ENCODE data around the gene IMMP2L.
A peak's percentile ranks its signal among the peaks of the same experiment; 100 is the strongest.
"Not testable (repeated sequence)": the region's sequence is repeated elsewhere in the genome, so short reads cannot be mapped to it uniquely, and the experiment has no call there.

Gene IMMP2L

DNA sequence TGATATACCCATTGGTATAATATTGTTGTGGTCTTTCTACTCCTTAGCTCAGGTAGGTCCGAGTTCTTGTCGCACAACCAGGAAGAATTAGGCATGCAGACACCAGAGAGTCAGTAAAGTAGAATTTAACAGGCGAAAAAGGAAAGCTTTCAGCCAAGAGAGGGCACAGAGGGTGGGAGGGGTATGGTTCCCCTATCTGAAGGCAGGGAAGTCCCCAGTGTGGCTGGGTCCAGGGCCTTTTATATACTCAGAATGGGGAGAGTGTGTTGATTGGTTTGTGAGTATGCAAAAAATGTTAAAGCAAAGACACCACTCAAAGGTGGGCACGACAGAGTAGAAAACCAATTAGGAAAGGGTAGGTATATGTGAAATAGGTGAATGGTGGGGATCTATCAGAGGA, 53.9 kb downstream of the IMMP2L start:
- no peak for DNase-seq (ENCODE audit: low spot score)

DNA sequence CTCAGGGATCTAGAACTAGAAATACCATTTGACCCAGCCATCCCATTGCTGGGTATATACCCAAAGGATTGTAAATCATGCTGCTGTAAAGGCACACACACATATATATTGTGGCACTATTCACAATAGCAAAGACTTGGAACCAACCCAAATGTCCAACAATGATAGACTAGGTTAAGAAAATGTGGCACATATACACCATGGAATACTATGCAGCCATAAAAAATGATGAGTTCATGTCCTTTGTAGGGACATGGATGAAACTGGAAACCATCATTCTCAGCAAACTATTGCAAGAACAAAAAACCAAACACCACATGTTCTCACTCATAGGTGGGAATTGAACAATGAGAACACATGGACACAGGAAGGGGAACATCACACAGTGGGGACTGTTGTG, 56.9 kb downstream of the IMMP2L start:
- DNase-seq (ENCODE audit: low spot score) = not testable (repeated sequence)

DNA sequence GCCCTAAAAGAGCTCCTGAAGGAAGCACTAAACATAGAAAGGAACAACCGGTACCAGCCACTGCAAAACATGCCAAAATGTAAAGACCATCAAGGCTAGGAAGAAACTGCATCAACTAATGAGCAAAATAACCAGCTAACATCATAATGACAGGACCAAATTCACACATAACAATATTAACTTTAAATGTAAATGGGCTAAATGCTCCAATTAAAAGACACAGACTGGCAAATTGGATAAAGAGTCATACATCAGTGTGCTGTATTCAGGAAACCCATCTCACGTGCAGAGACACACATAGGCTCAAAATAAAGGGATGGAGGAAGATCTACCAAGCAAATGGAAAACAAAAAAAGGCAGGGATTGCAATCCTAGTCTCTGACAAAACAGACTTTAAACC, 60.5 kb downstream of the IMMP2L start:
- not testable (repeated sequence) for DNase-seq (ENCODE audit: low spot score)

DNA sequence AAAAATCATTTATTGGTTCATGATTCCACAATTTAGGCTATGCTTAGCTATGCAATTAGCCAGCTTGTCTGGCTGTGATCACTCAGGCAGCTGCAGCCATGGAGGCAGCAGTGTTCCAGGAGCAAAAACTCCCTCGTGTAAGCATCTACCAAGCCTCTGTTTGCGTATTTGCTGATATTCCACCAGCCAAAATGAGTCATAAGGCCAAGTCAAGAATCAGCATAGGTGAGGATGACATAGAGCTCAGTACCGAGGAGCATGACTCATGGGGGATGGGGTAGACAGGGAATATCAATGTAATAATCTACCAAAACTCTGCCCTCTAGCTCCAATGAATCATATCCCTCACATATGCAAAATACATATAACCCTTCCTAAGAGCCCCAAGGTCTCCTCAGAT, 63.3 kb downstream of the IMMP2L start:
- DNase-seq (ENCODE audit: low spot score) = no peak

DNA sequence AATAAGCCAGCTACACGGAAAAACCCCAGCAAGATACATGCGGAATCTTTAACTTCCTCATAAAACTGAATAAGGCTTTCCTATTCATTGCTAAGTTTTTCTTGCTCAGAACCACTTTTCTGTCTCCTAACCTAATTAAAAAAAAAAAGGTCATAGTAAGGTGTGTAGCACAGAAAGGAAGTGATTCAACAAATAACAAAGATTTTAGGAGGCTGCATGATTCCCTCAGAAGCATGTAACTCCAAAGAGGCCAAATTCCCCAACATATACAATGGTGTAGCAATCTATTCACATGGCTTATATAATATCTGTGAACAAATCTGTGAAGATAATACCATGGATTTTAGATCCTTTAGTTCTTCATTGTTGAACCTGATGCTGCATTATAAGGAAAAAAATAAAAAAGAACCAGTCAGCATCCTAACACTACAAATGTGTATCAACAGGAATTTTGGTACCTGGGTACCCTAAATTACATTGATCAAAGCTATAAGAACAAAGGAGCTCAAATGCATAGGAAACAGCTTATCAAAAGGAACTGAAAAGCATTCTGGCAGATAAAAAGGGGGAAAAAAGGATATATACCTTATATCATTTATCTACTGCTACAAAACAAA, 63.8 kb downstream of the IMMP2L start:
- DNase-seq (ENCODE audit: low spot score) = no peak

DNA sequence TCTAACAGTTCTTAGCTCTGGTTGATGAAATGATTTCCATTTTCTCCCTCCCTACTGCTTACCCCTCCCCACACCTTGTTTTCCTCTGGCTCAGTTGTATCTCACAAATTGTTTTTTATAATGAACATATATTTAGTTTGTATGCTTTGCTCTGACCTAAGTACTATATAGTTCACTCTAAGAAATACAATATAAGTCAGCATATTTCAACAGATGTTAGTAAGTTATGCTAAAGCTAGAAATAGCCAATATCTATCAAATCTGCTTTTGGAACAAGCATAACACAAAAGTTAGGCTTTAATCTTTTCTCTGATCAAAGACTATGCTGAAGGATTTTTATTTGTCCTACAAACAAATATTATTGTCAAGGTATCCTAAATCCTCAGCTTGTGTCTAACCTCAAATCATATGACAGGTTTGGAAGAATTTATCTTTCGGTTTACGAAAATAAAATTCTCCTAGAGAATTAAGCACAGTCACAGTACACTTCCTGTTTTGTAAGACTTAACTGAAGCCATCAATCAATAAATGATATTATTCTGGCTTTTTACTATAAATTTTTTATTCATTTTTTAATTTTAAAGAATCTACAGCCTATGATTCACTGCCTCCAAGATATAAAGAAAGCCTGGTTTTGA, 67.0 kb downstream of the IMMP2L start:
- DNase-seq (ENCODE audit: low spot score) = no peak

DNA sequence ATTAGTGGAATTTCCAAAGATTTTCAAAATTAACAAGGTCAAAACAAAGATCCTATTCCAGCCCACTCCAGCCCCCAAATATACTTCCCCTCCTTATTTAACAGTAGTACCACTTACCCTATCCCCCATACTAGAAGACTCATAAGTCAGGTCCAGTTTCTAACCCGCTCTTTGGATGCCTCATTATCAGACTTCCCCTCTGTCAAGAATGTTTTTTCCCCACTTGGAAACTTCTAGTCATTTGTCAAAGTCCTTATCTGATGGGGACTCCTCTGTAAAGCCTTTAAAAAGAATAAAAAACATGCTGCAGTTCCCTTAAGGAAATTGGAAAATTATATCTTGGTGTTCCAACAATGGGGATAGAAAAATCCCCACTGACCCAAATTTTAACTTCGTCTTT, 70.1 kb downstream of the IMMP2L start:
- no peak for DNase-seq (ENCODE audit: low spot score)

DNA sequence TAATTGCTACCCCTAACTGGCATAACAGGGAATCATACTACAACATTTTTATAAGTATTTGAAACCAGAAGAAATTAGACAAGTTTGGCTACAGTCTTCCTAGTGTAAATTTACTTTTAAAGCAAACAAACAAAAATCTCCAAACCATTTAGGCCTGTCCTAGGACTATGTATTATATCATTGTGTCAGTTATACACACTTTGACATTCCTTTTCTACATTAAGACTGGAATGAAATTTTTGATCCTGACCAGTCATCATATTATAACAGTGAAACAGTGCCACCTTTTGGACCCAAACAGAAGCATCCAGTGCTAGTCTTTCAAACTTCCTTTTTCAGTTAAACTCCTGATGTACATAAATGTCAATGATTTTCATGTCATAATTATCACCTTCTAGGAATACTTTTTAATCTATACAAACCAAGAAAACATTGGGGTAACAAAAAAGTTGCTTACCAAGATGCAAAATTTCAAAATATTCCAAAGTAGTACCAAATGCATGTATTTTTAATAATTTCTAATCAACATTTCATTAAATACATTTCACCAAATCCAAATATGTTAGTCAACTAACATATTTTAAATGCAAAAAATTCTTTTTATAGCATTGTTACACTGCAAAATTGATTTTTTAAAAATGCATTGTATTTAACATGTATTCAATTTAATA, 75.7 kb downstream of the IMMP2L start:
- DNase-seq (ENCODE audit: low spot score) = peak; percentile 47

DNA sequence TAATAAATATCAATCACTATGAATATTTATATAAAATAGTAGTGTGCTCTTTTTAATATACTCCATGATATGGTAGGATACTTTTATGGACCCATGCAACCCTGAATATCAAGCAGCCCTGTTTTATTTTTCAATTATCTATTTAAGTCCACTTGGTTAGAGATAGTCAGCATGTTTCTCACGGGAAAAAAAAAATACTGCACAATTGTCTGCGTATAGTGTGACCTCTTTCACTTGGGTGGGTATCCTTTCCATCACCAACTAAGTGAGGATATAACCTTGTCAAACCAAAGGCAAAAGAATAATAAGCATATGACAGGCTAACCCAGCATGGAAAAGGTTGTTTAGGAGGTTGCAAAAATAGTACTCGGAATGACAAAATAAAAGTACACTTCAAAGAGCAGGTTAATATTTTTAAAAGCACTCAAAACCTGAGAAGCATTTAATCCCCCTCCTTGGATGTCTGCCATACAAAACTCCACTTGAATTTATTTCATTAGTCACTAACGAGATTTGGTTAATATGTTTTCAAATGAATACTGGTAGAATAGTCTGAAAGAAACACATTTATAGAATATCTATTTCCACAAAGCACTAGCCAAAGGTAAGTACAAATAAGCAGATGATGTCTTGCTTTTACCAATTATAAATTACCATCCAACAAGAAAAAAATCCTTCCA, 76.5 kb downstream of the IMMP2L start:
- no peak for DNase-seq (ENCODE audit: low spot score)

DNA sequence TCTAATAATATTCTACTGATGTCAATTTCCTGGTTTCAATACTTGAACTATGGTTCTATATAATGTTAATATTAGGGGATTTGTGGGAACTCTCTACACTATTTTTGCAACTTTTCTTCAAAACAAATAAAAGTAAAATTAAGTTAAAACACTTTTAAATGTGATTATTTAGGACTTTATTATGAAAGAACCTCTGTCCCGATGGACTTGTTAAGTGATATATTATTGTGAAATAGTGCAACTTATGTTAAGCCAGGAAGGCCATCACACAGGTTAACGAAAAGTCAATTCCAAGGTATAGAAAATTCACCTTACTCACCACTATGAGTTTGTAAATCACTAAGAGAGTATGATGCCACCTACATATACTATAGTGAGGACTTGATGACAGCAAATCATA, 79.2 kb downstream of the IMMP2L start:
- no peak for DNase-seq (ENCODE audit: low spot score)

DNA sequence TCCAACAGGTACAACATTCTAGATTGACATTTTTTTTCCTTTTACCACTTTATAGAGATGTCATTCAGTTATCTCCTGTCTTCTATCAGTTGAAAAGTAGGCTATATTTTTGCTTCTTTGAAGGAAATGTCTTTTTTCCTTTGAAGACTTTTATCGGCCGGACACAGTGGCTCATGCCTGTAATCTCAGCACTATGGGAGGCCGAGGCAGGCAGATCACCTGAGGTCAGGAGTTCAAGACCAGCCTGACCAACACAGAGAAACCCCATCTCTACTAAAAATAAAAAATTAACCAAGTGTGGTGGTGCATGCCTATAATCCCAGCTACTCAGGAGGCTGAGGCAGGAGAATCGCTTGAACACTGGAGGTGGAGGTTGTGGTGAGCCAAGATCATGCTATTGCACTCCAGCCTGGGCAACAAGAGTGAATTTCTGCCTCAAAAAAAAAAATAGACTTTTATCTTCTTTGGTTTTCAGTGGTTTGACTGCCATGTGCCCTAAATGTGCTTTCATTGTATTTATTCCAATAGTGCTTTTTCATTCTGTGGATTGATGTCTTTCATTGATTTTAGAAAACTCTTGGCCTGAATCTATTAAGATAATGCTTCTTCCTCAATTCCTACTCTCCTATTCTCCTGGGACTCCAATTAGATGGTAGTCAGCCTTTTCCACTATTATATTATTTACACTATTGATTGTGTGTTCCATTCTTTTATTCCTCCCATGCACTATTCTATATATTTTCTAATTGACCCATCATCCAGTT, 84.6 kb downstream of the IMMP2L start:
- DNase-seq (ENCODE audit: low spot score) = no peak

DNA sequence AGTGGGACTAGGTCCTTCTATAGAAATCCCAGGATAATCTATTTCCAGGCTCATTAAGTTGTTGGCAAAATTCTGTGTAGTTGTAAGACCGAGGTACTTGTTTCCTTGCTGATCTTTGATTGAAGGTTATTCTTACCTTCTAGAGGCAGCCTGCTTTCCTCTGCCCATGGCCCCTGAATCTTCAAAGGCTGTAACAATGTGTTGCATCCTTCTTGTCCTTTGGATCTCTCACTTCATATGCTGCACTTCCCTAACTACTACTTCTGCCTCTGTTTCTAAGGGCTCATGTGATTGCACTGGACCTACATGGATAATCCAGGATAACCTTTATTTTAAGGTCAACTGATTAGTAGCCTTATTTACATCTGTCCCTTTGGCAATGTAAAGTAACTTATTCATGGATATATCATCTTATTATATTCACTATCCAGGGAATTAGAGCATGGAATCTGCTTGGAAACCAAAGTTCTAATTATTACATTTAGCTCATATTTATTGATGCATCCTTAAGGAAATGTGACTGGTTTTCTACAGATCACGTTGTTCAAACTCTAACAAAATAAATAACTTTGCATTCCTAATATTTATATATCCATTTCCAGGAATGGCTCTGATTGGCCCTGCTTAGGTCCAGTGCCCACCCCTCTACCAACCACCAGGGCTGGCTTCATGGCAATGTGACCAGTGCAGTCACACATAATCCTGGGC, 85.6 kb downstream of the IMMP2L start:
- DNase-seq (ENCODE audit: low spot score) = no peak

DNA sequence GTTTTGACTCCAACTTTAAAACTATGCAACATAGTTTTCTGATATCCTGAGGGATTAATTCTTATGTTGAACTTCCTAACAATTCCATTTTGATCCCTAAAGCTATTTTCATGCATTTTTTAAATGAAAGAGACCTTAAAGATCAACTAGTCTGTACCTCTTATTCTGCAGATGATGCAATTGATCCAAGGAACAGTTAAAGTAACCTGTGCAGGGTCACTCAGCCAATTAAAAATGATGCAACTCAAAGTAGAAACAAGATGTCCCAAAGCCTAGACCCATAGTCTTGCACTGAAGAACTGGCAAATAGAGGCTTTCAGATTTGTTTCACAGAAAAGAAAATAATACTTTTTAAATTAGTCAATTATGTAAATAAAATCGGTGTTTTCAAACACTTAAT, 86.3 kb downstream of the IMMP2L start:
- no peak for DNase-seq (ENCODE audit: low spot score)

DNA sequence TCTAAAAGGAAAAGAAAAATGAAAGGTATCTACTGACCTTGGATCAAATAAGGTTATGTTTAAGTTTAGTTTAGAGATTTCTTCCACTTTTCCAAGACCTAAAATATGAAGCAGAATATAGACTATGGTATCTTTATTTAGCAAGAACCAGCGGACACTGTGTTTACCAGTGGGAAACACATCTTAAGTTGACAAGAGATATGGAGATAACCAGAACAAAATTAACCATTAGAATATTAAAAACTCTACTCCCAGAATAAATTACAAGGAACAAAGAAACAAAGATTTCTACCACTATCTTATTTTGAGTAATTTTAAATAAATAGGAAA, 86.9 kb downstream of the IMMP2L start:
- DNase-seq (ENCODE audit: low spot score) = no peak

DNA sequence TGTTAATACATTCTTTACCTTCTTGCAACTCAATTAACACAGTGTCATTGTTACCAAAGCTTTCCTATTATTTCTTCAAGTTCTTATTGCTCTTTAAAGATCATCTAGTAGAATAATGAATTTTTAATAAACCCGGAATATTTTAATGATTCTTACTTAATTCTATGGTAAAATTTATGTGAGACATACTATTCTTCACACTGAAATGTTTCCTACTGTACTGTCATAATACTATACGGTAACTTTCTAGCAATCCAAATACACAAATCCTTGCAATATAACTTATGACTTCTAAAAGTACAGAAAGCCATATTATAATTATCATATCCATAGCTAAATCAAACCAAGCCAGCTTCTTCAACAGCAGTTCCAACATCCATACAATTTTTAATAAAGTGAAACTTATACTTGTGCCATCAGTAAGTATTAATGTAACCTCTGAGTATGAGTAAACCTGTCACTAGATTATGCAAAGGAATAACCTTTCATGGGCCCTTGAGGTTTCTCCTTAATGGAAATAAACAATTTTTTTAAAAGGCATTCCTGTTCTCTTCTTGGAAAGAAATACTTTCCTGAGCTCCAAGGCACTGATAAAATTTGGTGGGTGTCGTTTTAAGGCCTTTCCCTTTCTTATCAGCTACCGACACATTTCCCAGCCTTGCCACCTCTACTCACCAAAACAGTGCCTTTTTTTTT, 87.4 kb downstream of the IMMP2L start:
- DNase-seq (ENCODE audit: low spot score) = no peak

DNA sequence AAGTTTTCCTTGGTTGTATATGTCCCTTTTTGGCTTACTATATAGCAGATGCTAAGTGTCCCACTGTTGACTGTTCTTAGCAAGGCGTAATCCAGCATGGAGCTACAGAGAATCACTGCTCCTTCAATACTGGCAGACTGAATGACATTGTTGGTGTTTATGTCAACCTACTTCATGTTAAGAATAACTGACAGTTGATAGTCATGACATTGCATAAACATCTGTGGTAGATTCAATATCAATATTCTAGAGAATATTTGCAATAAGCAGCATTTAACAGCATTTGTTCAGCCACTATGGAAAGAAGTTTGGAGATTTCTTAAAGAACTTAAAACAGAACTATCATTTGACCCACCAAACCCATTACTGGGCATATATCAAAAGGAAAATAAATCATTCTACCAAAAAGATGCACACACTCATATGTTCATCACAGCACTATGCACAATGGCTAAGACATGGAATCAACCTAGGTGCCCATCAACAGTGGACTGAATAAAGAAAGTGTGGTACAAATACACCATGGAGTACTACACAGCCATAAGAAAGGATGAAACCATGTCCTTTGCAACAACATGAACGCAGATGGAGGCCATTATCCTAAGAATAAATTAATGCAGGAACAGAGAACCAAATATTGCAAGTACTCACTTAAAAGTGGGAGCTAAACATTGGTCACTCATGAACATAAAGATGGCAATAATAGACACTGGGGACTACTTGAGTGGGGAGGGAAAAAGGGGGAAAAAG, 88.7 kb downstream of the IMMP2L start:
- DNase-seq (ENCODE audit: low spot score) = no peak

DNA sequence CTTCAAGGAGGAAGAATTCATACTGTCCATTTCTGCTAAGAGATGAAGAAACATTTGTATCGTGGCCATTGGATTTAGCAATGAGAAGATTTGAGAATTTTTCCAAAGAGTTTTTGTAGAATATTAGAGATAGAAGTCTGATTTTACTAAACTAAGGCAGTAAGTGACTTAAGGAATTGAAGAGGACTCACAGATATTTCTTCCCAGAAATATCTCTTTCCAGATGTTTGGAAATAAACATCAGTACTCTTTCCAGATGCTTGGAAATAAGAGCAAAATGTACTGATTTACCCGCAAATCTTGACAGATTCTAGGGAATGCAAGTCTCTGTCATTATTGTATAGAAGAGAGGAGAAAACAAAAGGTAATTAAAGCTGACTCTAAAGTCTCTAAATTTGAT, 91.3 kb downstream of the IMMP2L start:
- no peak for DNase-seq (ENCODE audit: low spot score)

DNA sequence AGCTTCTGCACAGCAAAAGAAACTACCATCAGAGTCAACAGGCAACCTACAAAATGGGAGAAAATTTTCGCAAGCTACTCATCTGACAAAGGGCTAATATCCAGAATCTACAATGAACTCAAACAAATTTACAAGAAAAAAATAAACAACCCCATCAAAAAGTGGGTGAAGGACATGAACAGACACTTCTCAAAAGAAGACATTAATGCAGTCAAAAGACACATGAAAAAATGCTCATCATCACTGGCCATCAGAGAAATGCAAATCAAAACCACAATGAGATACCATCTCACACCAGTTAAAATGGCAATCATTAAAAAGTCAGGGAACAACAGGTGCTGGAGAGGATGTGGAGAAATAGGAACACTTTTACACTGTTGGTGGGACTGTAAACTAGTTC, 92.4 kb downstream of the IMMP2L start:
- not testable (repeated sequence) for DNase-seq (ENCODE audit: low spot score)

DNA sequence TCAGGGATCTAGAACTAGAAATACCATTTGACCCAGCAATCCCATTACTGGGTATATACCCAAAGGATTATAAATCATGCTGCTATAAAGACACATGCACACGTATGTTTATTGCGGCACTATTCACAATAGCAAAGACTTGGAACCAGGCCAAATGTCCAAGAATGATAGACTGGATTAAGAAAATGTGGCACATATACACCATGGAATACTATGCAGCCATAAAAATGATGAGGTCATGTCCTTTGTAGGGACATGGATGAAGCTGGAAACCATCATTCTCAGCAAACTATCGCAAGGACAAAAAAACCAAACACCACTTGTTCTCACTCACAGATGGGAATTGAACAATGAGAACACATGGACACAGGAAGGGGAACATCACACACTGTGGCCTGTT, 96.5 kb downstream of the IMMP2L start:
- not testable (repeated sequence) for DNase-seq (ENCODE audit: low spot score)

DNA sequence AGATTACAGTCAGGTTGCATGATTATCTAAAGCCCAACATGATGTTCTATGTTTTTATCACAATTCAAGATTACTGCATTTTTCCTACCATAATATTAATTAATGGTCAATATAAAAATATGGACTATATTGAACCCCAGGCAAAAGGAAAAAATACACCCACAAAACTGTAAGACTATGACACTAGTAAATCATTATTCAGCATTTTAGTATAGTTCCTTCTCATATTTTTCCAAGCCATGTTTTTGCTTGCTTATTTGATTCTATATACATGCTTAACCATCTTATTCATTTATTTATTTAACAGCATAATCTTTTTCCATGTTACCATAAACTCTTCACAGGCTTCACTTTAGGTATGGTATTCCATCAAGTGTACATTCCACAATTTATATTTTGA, 101.6 kb downstream of the IMMP2L start:
- no peak for DNase-seq (ENCODE audit: low spot score)
